Posterior cingulate gyrus (tissue), 11 donors: ENCODE data around the gene CDKN2A.
A peak's percentile ranks its signal among the peaks of the same experiment; 100 is the strongest.

Experiments
- DNase-seq, 10 donors: peaks; one replicate each; pipeline versions ENCODE4 v3.0.0 to v3.0.0-alpha.2; 2020 to 2021; ENCODE audit warnings: mixed read lengths in 3 of 10
- intact Hi-C: fragments of 100-400 bp; cut with DNase I; formaldehyde crosslinking; loops from one replicate; pipeline ENCODE4 v1.15.1; 2023

Gene CDKN2A

GRCh38 chr9:22008717-22009505, 14.7 kb upstream of the CDKN2A start, which contains the start of gene CDKN2B:
Gene CDKN2B (minus strand): TSS chr9:22009305. CDS start chr9:22008953, 352 bp downstream.
- intact Hi-C loops, result loop anchor here (2.0 kb wide), 1 partner anchor 196 kb away; no protein-coding TSS in a partner anchor
- peak; percentile 77 to 98 (median 89) for DNase-seq

- DNase-seq, result no peak
- intact Hi-C loops, result loop anchor here (2.0 kb wide), 1 partner anchor 196 kb away; no protein-coding TSS in a partner anchor
Observed at GRCh38 chr9:22008384-22008716, 14.2 kb upstream of the CDKN2A start.

- peak in 2 of 10 donors; percentile 53 to 70 for DNase-seq
- intact Hi-C loops, result no loop called here
Observed at GRCh38 chr9:22005702-22006606, 11.8 kb upstream of the CDKN2A start.

- intact Hi-C loops, result no loop called here
- no peak for DNase-seq
Observed at GRCh38 chr9:22005021-22005701, 11.0 kb upstream of the CDKN2A start.

- intact Hi-C loops, result no loop called here
- no peak for DNase-seq
Observed at GRCh38 chr9:22002038-22002437, 7.8 kb upstream of the CDKN2A start.

GRCh38 chr9:21998026-21998425, 3.8 kb upstream of the CDKN2A start:
- intact Hi-C loops, result no loop called here
- DNase-seq, result no peak

- DNase-seq, result no peak
- intact Hi-C loops, result no loop called here
Observed at GRCh38 chr9:21997480-21997879, 3.3 kb upstream of the CDKN2A start.

GRCh38 chr9:21996858-21997257, 2.7 kb upstream of the CDKN2A start:
- intact Hi-C loops, result no loop called here
- no peak for DNase-seq

- intact Hi-C loops, result no loop called here
- no peak for DNase-seq
Observed at GRCh38 chr9:21996438-21996837, 2.2 kb upstream of the CDKN2A start.

- intact Hi-C loops, result no loop called here
- peak in 4 of 10 donors; percentile 44 to 88 (median 81) for DNase-seq
Observed at GRCh38 chr9:21995666-21996398, 1.6 kb upstream of the CDKN2A start.

GRCh38 chr9:21995006-21995665, 944 bp upstream of the CDKN2A start:
- intact Hi-C loops, result no loop called here

GRCh38 chr9:21994556-21995005, 389 bp upstream of the CDKN2A start, which contains the start of gene CDKN2B-AS1:
Gene CDKN2B-AS1 (plus strand): TSS chr9:21994791.
- peak in 6 of 10 donors; percentile 30 to 85 (median 60) for DNase-seq
- intact Hi-C loops, result no loop called here

More at GRCh38 chr9:21995006-21995665, 944 bp upstream of the CDKN2A start:
- peak in 5 of 10 donors; percentile 43 to 90 (median 76) for DNase-seq

GRCh38 chr9:21993007-21993406, 1.2 kb downstream of the CDKN2A start:
- intact Hi-C loops, result no loop called here

GRCh38 chr9:21991072-21991959, 2.9 kb downstream of the CDKN2A start:
- intact Hi-C loops, result no loop called here
- no peak for DNase-seq

More at GRCh38 chr9:21993007-21993406, 1.2 kb downstream of the CDKN2A start:
- DNase-seq, result no peak

- intact Hi-C loops, result no loop called here
- no peak for DNase-seq
Observed at GRCh38 chr9:21989440-21990189, 4.6 kb downstream of the CDKN2A start.

- intact Hi-C loops, result no loop called here
Observed at GRCh38 chr9:21988056-21988990, 5.9 kb downstream of the CDKN2A start.

More at GRCh38 chr9:21988056-21988990, 5.9 kb downstream of the CDKN2A start:
- no peak for DNase-seq
